Aorta (tissue), 5 donors: Measurements from ENCODE around the gene CCDC71. TPM values are rescaled to one million over a fixed set of nuclear protein-coding genes. Genes with fewer than 3 reads are reported as not detected.
A peak's percentile ranks its signal among the peaks of the same experiment; 100 is the strongest.

Experiments
- ATAC-seq: fragments of 200-7000 bp; cut with Tn5 transposase; one replicate; pipeline ENCODE4 v1.9.1; 2022; ENCODE audit warnings: moderate library complexity; ENCODE audit not compliant: low FRiP score
- DNase-seq, 2 donors: peaks; one replicate each; pipeline ENCODE4 v3.0.0-alpha.2; 2020
- H3K27ac ChIP-seq, 2 donors: one replicate each; pipeline ENCODE4 v1.5.1; 2013; ENCODE audit warnings: low read length in 2 of 2, mild to moderate bottlenecking in 2 of 2, moderate library complexity in 2 of 2, control low read depth in 1 of 2, inconsistent platforms in 1 of 2, low read depth in 1 of 2
- H3K27me3 ChIP-seq, 2 donors: one replicate each; pipeline ENCODE4 v1.6.1; 2013; ENCODE audit warnings: control low read depth in 1 of 2, low read length in 1 of 2, mild to moderate bottlenecking in 1 of 2, moderate library complexity in 1 of 2; ENCODE audit not compliant: insufficient read depth in 2 of 2, control insufficient read depth in 1 of 2
- H3K36me3 ChIP-seq, 2 donors: one replicate each; pipeline ENCODE4 v1.6.1; 2013; ENCODE audit warnings: control low read depth in 1 of 2, low read length in 1 of 2, mild to moderate bottlenecking in 1 of 2; ENCODE audit not compliant: insufficient read depth in 2 of 2, control insufficient read depth in 1 of 2
- H3K4me1 ChIP-seq, 2 donors: one replicate each; pipeline ENCODE4 v1.6.1; 2013; ENCODE audit warnings: low read length in 2 of 2, control low read depth in 1 of 2, mild to moderate bottlenecking in 1 of 2, moderate library complexity in 1 of 2; ENCODE audit not compliant: insufficient read depth in 2 of 2, control insufficient read depth in 1 of 2
- H3K4me3 ChIP-seq, 2 donors: one replicate each; pipeline ENCODE4 v1.5.1; 2013; ENCODE audit warnings: low read length in 2 of 2, control low read depth in 1 of 2, mild to moderate bottlenecking in 1 of 2
- H3K9me3 ChIP-seq: one replicate; pipeline ENCODE4 v1.6.1; 2013; ENCODE audit warnings: mild to moderate bottlenecking, low read length; ENCODE audit not compliant: control insufficient read depth
- WGBS, 2 donors: extraction: QIAGEN DNeasy Blood & Tissue Kit; methylation state at CpG; one replicate each; pipeline ENCODE4 v1.1.7; 2013; 5-methylcytosine and 5-hydroxymethylcytosine counted together
- intact Hi-C, 2 donors: fragments of 100-400 bp; cut with DNase I; formaldehyde crosslinking; loops; one replicate each; pipeline versions ENCODE4 v1.14.2 to v1.15.0; 2022
- polyA plus RNA-seq, 2 donors: library from polyadenylated mRNA; stranded (reverse); fragments of 200-250 nt; gene quantifications; one replicate each; pipeline ENCODE4 v1.2.3, GENCODE V29; 2013
- total RNA-seq, 2 donors: library from RNA; stranded (reverse); fragmentation: NEBNext Ultra II Directional; extraction: Animal tissue kit (Norgen Biotek cat#: 25700); gene quantifications; one replicate each; pipeline ENCODE4 v1.2.1, GENCODE V29; 2021
- donor health status: healthy with polysubstance abuse.
- donor health status: Bipolar disorder and iron deficiency.
- donor health status: DM: no; HTN: no; CAD: no.
- donor health status: DM: no; HTN: no; CAD: no.
- donor health status: DM: yes; HTN: yes; CAD: no.

CCDC71 gene
- total and polyA plus RNA-seq, 4 donors, result 1.8 to 16.6 (median 12.5) TPM

DNA sequence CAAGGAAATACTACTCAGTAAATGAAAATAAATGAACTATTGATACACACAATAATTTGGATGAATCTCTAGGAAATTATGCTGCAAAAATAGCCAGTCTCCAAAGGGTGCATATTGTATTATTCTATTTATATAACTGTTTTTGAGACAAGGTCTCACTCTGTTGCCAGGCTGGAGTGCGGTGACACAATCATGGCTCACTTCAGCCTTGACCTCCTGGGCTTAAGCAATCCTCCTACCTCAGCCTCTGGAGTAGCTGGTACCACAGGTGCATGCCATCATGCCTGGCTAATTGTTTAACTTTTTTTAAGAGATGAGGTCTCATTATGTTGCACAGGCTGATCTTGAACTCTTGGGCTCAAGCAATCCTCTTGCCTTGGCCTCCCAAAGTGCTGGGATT, 17.7 kb upstream of the CCDC71 start:
- Histone ChIP-seq H3K4me3 (no peak overlapping the region), H3K9me3 (no peaks in the 10 kb centered on the region), H3K36me3 (no peaks in the 10 kb centered on the region), H3K27ac (no peak overlapping the region), H3K4me1 (no peaks in the 10 kb centered on the region), H3K27me3 (no peaks in the 10 kb centered on the region)
- ATAC-seq (no peak), DNase-seq (no peak)
- intact Hi-C loops, result no loop called here
- WGBS, 2 donors, result 28% methylated on average over 1 of the region's 1 CpG

DNA sequence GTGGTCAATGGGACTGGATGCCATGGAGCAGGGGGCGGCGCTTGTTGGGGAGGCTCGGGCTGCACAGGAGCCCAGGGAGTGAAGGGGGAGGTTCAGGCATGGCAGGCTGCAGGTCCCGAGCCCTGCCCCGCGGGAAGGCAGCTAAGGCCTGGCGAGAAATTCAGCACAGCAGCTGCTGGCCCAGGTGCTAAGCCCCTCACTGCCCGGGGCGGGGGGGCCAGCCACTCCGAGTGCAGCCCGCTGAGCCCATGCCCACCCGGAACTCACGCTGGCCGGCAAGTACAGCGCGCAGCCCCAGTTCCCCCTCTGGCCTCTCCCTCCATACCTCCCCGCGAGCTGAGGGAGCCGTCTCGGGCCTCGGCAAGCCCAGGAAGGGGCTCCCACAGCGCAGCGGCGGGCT, 16.6 kb upstream of the CCDC71 start:
- whole genome bisulfite sequencing, 2 donors, result 92 to 95% methylated on average over 24 of the region's 24 CpGs
- Histone ChIP-seq H3K4me1 (no peaks in the 10 kb centered on the region), H3K36me3 (no peaks in the 10 kb centered on the region), H3K27me3 (no peaks in the 10 kb centered on the region), H3K27ac (no peak overlapping the region), H3K9me3 (no peaks in the 10 kb centered on the region), H3K4me3 (no peak overlapping the region)
- intact Hi-C loops, result no loop called here
- no peak for ATAC-seq
- DNase-seq, result no peak

DNA sequence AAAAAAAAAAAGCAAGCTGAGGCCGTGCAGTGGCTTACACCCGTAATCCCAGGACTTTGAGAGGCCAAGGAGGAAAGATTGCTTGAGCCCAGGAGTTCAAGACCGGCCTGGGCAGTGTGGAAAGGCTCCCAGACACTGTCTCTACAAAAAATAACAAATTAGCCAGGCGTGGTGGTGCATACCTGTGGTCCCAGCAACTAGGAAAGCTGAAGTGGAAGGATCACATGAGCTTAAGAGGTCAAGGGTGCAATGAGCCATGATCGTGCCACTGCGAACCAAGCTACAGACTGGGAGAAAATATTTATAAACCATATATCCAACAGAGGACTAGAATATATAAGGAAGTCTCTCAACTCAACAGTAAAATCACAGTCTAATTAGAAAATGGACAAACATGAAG, 15.2 kb upstream of the CCDC71 start:
- Histone ChIP-seq H3K9me3 (no peaks in the 10 kb centered on the region), H3K36me3 (no peaks in the 10 kb centered on the region), H3K27me3 (no peaks in the 10 kb centered on the region), H3K4me3 (no peak overlapping the region), H3K27ac (no peak overlapping the region), H3K4me1 (no peaks in the 10 kb centered on the region)
- DNase-seq (no peak), ATAC-seq (no peak)
- 64 to 72% methylated on average over 6 of the region's 6 CpGs for WGBS, 2 donors
- intact Hi-C loops, result no loop called here

DNA sequence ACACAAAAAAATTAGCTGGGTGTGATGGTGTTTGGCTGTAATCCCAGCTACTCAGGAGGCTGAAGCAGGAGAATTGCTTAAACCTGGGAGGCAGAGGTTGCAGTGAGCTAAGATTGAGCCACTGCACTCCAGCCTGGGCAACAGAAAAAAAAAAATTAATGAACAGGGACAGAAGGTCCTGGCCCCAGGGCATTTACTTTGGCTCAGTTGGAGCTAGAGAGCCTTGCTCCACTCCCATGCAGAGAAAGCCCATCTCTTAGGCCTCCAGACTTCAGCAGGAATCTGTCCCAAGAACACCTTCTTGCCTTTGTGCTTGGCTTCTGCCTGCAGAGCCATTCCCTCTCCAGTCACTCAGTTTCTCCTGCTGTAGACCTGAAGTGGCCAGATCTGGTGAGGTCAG, 14.0 kb upstream of the CCDC71 start:
- H3K27ac ChIP-seq, result no peak overlapping the region
- H3K36me3 ChIP-seq, result no peaks in the 10 kb centered on the region
- no peaks in the 10 kb centered on the region for H3K4me1 ChIP-seq
- H3K9me3 ChIP-seq, result no peaks in the 10 kb centered on the region
- DNase-seq (no peak), ATAC-seq (no peak)
- no peaks in the 10 kb centered on the region for H3K27me3 ChIP-seq
- no peak overlapping the region for H3K4me3 ChIP-seq
- intact Hi-C loops, result no loop called here

DNA sequence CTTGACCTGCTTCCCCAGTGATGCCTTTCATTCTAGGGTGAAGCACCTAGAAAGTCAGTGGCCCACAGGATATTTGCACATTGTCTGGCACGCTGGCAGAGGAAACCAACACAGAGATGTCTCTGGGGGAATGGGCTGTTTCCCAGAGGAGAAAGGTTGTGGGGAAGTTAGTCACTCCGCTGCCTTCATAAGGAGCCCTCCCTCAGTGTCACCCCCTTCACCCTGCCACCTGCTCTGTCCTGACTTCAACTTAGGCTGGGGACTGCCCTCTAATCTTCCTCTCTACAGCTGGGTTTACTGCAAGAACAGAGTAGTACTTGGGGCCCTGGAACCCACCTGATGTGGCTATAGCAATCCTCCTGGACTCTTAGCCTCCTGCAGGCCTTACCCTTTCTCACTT, 10.9 kb upstream of the CCDC71 start:
- ATAC-seq, result no peak
- Histone ChIP-seq H3K27me3 (no peaks in the 10 kb centered on the region), H3K9me3 (no peaks in the 10 kb centered on the region), H3K4me1 (peaks cover 0 to 4% of the 10 kb centered on the region in 2 donors), H3K36me3 (no peaks in the 10 kb centered on the region), H3K27ac (no peak overlapping the region), H3K4me3 (no peak overlapping the region)
- intact Hi-C loops, result loop anchor here in 1 of 2 donors (10.0 kb wide), 1 partner anchor 268 kb away; no protein-coding TSS in a partner anchor
- 46 to 66% methylated on average over 2 of the region's 2 CpGs for whole genome bisulfite sequencing, 2 donors
- DNase-seq, result no peak

DNA sequence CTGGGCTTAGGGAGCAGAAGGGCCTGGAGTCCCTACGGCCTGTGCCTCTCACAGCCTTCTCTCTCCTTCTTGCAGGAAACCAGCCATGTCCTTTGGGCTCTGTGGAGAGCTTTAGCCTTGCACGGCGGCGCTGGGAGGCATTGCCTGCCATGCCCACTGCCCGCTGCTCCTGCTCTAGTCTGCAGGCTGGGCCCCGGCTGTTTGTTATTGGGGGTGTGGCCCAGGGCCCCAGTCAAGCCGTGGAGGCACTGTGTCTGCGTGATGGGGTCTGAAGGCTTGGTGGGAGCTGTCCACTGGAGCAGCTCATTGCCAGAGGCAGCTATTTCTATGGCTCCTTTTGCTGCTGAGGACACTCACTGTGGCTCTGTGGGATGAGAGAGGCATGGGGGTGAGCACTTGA, 9.4 kb upstream of the CCDC71 start:
- Histone ChIP-seq H3K4me1 (peaks cover 0 to 4% of the 10 kb centered on the region in 2 donors), H3K9me3 (no peaks in the 10 kb centered on the region), H3K4me3 (no peak overlapping the region), H3K27me3 (no peaks in the 10 kb centered on the region), H3K27ac (no peak overlapping the region), H3K36me3 (no peaks in the 10 kb centered on the region)
- WGBS, 2 donors, result 76% methylated on average over 8 of the region's 8 CpGs
- intact Hi-C loops, result loop anchor here in 1 of 2 donors (10.0 kb wide), 1 partner anchor 269 kb away; no protein-coding TSS in a partner anchor
- no peak for DNase-seq
- no peak for ATAC-seq

DNA sequence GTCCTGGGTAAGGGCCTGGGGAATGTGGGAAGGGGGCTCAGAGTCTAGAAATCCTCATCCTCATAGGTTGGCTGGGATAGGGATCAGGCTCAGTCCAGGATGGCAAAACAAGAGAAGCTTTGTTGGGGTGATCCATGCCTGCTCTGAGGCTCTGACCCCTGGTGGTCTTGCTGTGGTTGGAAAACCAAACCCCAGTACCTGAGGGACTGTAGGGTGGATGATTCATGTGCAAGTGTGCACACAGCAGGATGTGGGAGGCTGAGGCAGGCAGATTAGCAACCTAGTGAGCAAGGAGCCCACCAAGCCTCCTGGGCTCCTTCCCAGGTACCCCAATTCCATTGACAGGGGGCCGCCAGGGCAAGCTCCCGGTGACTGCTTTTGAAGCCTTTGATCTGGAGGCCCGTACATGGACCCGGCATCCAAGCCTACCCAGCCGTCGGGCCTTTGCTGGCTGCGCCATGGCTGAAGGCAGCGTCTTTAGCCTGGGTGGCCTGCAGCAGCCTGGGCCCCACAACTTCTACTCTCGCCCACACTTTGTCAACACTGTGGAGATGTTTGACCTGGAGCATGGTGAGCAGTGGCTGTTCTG, 8.4 kb upstream of the CCDC71 start:
- Histone ChIP-seq H3K36me3 (no peaks in the 10 kb centered on the region), H3K4me3 (no peak overlapping the region), H3K27ac (no peak overlapping the region), H3K9me3 (no peaks in the 10 kb centered on the region), H3K4me1 (peaks cover 0 to 4% of the 10 kb centered on the region in 2 donors), H3K27me3 (no peaks in the 10 kb centered on the region)
- DNase-seq (no peak), ATAC-seq (no peak)
- intact Hi-C loops, result loop anchor here in 1 of 2 donors (10.0 kb wide), 1 partner anchor 270 kb away; no protein-coding TSS in a partner anchor
- WGBS, 2 donors, result 83 to 84% methylated on average over 9 of the region's 9 CpGs

DNA sequence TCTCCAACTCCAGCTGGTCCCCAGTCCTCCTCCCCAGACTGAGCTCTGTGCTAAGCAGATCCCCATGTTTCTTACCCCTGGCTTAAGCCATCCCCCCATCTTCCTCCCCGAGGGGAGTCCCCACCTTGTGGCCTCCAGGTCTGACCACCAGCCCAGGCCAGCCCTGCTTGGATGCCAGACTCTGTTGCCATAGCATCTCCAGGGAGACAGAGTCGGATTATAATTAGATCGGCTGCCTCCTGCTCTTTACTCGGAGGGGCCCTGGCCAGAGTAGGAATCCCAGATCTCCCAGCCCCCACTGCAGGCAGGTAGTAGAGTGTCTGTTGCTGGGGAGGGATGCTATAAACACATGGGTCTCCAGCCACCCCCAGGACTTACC, 7.7 kb upstream of the CCDC71 start:
- Histone ChIP-seq H3K27ac (peak overlapping the region in 1 of 2 donors; percentile 19), H3K4me3 (no peak overlapping the region), H3K9me3 (no peaks in the 10 kb centered on the region), H3K36me3 (no peaks in the 10 kb centered on the region), H3K27me3 (no peaks in the 10 kb centered on the region), H3K4me1 (peaks cover 0 to 4% of the 10 kb centered on the region in 2 donors)
- intact Hi-C loops, result loop anchor here (2.0 to 10.0 kb wide), 2 partner anchors 103 to 271 kb away; partner anchors contain the start of gene C3orf62 (in 1 of the 2)
- WGBS, 2 donors, result 3 to 7% methylated on average over 4 of the region's 4 CpGs
- no peak for ATAC-seq
- DNase-seq, result no peak

DNA sequence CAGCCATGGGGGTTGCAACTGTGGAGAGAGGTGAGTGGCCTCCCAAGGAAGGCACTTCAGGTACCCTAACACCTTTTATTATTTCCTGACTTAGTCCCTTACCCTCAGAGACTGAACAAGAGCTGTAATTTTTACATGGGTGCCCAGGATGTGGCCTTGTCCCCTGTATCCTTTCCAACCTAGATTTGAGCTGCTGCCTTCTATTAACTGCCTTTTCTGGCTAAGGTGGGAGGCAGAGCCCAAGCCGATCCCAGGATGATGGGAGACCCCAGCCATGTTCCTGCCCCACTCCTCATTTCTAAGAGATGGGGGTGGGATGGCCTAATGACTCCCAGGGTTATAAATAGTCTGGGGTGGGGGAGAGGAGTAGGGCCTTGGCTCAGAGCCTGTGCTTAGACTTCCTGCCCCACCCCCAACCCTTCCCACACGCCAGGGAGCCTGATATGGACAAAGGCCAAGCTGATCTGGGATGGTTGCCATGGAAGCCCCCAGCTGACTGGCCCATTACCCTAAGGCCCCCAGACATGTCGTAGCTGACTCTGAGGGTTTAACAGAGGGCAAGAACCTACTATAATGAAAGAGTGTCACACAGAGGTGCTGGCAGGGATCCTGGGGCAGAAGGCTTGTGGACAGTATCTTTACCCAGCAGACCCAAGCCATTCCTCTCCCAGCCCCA, 7.1 kb upstream of the CCDC71 start:
- intact Hi-C loops, result loop anchor here (2.0 to 10.0 kb wide), 2 partner anchors 104 to 272 kb away; partner anchors contain the start of gene C3orf62 (in 1 of the 2)
- no peak overlapping the region for H3K4me3 ChIP-seq
- DNase-seq, result peak in 1 of 2 donors; percentile 66
- no peaks in the 10 kb centered on the region for H3K27me3 ChIP-seq
- H3K27ac ChIP-seq, result peak overlapping the region in 1 of 2 donors; percentile 29
- H3K4me1 ChIP-seq, result peaks cover 0 to 4% of the 10 kb centered on the region in 2 donors
- H3K9me3 ChIP-seq, result no peaks in the 10 kb centered on the region
- WGBS, 2 donors, result 4 to 7% methylated on average over 3 of the region's 3 CpGs
- no peaks in the 10 kb centered on the region for H3K36me3 ChIP-seq
- peak; percentile 16 for ATAC-seq
